Measurements from ENCODE around the gene WDFY4.

Gene WDFY4

GRCh38 chr10:48711830-48712229, 27.2 kb downstream of the WDFY4 start:
- no peak for DNase-seq (ENCODE audit: low read depth, low spot score)

- no peak for DNase-seq (ENCODE audit: low read depth, low spot score)
Observed at GRCh38 chr10:48714088-48714487, 29.4 kb downstream of the WDFY4 start.

GRCh38 chr10:48716416-48716815, 31.7 kb downstream of the WDFY4 start:
- no peak for DNase-seq (ENCODE audit: low read depth, low spot score)

- DNase-seq (ENCODE audit: low read depth, low spot score) = no peak
Observed at GRCh38 chr10:48720611-48721010, 35.9 kb downstream of the WDFY4 start.

DNA sequence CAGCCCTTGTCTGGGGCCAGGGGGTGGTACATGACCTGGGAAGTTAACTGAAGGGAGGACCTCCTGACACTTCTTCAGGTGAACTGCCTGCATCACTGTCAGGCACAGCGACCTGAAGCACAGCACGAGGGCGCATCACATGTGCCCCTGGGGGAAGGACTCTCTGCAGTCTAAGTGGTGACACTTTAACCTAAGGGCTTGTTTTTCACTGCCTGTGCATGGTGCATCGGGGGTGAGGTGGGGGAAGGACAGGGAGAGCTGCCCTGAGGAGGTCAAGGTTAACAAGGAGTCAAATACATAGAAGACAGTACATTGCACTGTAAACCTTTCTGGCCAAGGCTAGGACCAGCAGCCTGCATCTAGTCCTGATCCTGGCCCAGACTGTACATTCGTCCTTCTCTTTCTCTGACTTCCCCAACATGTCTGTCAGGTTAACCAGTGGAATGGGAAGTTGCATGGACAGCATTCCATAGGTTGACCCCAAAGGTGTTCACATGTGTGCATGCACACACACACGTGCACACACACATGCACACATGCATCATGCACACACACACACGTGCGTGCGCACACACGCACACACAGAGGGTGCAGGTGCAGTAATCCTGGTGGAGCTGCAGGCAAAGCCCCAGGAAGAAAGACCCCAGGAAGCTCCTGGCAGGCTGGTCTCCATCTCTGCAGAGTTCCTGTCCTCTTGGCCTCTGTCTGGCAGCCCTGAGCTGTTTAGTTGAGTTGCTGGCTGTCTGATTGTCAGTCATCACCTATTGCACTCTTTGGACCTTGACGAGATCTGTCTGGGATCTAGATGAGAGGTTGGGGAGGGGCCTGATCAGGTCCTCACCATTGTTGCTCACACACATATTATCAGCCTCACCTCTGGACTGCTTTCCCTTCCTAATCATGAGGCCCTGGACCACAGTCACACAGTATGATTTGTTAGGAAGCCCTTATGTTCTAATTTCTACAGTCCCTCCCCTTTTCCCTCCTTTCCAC, 37.8 kb downstream of the WDFY4 start:
- DNase-seq (ENCODE audit: low read depth, low spot score) = no peak

GRCh38 chr10:48724127-48724526, 39.5 kb downstream of the WDFY4 start:
- no peak for DNase-seq (ENCODE audit: low read depth, low spot score)

DNA sequence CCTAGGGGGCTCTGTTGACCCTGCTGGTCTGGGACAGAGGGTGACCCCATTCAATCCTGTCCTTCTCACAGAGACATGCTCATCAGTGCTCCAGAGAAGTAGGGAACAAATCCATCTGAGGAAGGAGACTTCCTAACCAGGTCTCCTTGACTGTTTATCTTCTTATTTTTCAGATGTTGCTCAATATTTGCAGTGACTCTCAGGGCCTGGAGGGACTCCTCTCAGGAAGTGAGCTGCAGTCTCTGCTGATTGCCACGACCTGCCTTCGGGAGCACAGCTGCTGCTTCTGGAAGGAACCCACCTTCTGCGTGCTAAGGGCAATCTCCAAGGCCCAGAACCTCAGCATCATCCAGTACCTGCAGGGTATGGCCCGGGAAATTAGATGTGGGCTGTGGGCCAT, 41.0 kb downstream of the WDFY4 start:
- DNase-seq (ENCODE audit: low read depth, low spot score) = no peak

DNA sequence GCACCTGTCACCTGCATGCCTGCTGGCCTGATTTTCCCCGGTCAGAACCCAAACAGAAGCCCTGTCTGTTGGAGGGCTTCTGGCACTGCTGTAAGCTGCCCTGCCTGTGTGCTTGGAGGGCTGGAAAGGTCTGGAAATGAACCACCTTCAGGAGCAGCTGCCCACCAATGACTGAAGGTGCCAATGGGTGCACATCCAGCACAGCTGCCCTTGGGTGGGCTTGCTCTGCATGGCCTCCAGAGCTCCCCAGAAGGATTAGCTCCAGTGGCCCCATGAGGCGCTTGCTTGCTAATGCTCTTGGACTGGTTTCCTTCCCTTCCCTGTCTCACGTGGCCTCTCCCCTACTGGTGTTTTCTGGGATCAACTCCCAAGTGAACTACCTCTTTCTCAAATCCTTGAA, 43.2 kb downstream of the WDFY4 start:
- DNase-seq (ENCODE audit: low read depth, low spot score) = no peak

GRCh38 chr10:48729222-48729621, 44.5 kb downstream of the WDFY4 start:
- DNase-seq (ENCODE audit: low read depth, low spot score) = no peak

GRCh38 chr10:48729941-48730457, 45.3 kb downstream of the WDFY4 start:
- no peak for DNase-seq (ENCODE audit: low read depth, low spot score)

GRCh38 chr10:48731141-48731540, 46.5 kb downstream of the WDFY4 start:
- no peak for DNase-seq (ENCODE audit: low read depth, low spot score)

DNA sequence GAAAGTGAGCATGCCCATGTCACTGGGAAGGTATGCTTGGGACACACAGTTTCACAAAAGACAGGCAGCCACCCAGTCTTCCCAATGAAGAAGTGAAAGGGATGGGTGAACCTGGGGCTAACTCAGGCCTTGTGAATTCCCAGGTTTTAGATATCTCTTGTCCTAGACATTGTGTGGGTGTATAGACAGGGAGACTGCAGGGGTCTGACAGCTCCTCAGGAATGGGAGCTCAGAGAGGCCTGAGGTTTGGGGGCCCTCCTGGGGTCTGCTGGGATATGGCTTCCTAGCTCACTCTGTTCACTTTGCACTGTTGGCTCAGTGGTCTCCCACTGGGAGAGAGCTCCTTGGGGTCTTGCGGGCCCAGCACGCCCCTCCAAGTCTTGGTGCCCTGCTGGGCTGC, 47.0 kb downstream of the WDFY4 start:
- no peak for DNase-seq (ENCODE audit: low read depth, low spot score)

GRCh38 chr10:48733329-48733728, 48.7 kb downstream of the WDFY4 start:
- DNase-seq (ENCODE audit: low read depth, low spot score) = no peak

DNA sequence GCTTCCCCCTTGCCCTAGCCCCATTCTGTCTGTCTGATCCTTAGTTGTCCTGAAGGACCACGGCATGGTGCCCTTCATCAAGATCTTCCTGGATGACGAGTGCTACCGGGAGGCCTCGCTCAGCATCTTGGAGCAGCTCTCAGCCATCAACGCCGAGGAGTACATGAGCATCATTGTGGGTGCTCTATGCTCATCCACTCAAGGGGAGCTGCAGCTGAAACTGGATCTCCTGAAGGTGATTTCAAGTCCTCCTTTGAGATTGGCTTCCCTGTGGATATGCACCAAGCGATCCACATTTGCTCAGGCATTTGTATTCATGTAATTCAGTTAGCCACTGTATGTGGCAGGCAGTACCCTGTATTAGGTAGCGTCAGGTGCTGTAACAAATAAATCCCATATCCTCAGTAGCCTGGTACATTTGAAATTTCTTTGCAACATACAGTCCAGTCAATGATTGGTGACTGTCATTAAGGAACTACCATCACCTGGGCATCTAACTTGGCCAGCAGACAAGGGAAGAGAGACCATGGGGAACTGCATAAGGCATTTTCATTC, 51.2 kb downstream of the WDFY4 start:
- no peak for DNase-seq (ENCODE audit: low read depth, low spot score)

DNA sequence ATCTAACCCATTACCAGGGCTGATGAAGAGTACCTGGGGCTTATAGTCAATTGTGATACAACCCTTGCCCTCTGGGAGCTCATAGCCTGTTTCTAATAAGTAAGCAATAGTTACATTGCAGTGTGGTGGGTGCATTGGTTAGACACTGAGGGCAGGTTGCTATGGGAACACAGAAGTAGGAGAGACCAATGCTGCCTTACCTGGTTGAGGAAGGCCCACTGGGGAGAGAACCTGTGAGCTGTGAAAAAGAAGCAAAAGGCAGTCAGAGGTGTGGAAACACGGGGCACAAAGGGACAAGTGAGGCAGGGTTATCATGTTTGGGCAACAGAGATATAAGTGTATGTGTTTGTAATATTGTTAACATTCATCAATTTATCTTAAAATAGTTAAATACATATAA, 51.9 kb downstream of the WDFY4 start:
- DNase-seq (ENCODE audit: low read depth, low spot score) = no peak

DNA sequence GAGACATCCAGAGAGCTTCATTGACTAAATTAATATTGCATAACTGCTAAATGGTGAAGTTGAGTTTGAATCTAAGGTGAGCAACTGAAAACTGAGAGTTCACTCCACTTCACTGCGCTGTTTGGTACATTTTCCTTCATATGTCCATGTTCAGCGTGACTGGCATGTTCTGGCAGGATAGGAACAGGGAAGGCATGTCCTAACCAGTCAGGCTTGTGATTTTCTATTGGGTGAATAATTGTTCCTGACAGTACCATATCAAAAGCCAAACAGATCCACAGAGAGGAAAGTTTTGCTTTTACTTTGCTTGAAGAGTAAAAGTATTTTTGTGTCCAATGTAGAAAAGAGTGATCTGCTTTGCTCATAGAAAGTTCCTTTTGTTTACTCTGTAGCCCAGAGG, 53.2 kb downstream of the WDFY4 start:
- no peak for DNase-seq (ENCODE audit: low read depth, low spot score)

GRCh38 chr10:48739170-48739569, 54.5 kb downstream of the WDFY4 start:
- no peak for DNase-seq (ENCODE audit: low read depth, low spot score)

- DNase-seq (ENCODE audit: low read depth, low spot score) = no peak
Observed at GRCh38 chr10:48740015-48740707, 55.5 kb downstream of the WDFY4 start.

- no peak for DNase-seq (ENCODE audit: low read depth, low spot score)
Observed at GRCh38 chr10:48740988-48741387, 56.3 kb downstream of the WDFY4 start.

GRCh38 chr10:48742891-48743860, 58.5 kb downstream of the WDFY4 start:
- no peak for DNase-seq (ENCODE audit: low read depth, low spot score)

DNA sequence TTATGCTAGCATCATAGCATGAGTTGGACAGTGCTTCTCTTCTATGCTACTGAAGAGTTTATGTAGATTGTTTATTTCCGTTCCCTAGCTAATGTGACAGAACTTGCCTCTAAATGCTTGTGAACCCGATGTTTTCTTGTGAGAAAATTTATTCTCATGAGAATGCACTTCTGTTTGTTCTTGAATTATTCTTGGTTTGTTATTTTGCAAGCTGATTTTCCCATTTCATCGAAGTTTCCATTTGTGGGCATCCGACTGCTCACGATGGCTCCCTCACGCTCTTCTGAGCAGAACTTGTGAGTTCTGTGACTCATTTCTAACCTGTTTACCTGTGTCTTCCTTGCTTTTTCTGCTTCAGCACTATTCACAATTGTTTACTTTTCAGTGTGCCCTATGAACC, 59.9 kb downstream of the WDFY4 start:
- DNase-seq (ENCODE audit: low read depth, low spot score) = no peak
